GM21447 (cell line): ENCODE measurements around the gene ZNF354C.
"Not testable (repeated sequence)": the region's sequence is repeated elsewhere in the genome, so short reads cannot be mapped to it uniquely, and the experiment has no call there.

ENCODE experiments used
- ATAC-seq: cut with Tn5 transposase; IDR thresholded peaks from one replicate; pipeline ENCODE4 v1.9.1; 2021; ENCODE audit not compliant: unreplicated experiment

Gene ZNF354C

GRCh38 chr5:179060116-179061008 is at the start of gene ZNF354C:
TSS of gene ZNF354C (plus strand) at chr5:179060373. CDS start at chr5:179062069, 1,696 bp downstream.
- ATAC-seq = no peak

DNA sequence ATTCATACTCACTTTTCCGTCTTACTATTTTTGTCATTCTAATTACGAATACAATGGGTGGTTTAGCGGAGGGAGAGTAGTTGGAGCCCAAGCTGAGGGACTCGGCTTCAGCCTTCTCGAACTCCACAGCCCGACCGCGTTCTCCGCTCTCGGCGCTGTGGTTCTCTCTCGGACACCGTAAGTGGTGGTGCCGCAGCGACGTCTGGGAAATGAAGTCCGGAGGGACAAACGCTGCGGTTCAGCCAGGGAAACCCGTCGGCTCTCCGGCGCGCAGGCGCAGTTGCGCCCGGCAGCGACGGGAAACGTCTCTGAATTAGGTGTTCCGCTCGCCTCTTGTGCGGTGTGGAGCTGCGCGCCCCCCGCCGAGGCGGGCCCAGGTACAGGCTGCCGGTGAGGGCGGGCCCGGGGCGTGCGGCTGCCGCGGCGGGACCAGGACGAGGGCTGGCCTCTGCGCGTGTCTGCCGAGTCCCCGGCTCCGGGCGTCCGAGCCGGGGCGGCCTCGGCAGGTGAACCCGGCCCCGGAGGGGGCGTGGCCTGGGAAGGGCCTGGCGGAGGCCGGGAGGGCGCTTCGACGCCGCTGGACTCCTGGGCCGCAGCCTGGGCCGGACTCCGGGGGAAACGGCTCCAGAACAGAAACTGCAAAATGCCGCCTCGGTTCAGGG is 36.5 kb upstream of the ZNF354C start, which contains the start of gene ZNF879:
TSS of gene ZNF879 (plus strand) at position 277 of the 662 bp plus-strand sequence. CDS start 1,201 bp downstream, outside the sequence.
- peak; percentile 79 for ATAC-seq

DNA sequence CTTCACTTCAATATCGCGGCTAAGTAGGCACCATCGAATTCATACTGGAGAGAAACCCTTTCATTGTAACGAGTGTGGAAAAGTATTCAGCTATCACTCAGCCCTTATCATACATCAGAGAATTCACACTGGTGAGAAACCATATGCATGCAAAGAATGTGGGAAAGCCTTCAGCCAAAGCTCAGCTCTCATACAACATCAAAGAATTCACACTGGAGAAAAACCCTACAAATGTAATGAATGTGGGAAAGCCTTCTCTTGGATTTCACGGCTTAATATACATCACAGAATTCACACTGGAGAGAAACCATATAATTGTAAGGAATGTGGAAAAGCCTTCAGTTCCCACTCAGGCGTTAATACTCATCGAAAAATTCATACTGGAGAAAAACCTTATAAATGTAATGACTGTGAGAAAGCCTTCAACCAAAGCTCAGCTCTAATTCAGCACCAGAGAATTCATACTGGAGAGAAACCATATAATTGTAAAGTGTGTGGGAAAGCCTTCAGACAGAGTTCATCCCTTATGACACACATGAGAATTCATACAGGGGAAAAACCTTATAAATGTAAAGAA is 27.1 kb upstream of the ZNF354C start:
- no peak for ATAC-seq

DNA sequence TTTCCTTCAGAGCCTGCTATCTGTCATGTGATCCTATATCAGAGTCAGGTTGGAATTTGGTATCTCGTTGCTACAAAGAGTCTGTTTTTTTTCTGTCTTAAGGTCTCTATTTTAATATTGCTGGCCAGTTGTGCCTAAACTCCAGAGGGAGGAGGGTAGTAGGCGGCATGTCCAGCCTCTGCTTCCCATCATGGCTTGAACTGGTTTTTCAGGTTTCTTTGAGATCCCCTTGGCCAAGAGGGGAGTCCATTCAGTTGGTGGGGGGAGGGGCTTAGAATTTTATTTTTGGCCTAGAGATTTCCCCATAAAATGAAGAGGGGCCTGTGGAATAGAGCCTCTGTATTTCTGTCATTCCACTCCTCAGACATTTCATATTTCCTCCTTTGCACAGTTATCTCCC is 15.4 kb upstream of the ZNF354C start:
- ATAC-seq = no peak

GRCh38 chr5:179051784-179052183 is 8.4 kb upstream of the ZNF354C start:
- ATAC-seq = no peak

DNA sequence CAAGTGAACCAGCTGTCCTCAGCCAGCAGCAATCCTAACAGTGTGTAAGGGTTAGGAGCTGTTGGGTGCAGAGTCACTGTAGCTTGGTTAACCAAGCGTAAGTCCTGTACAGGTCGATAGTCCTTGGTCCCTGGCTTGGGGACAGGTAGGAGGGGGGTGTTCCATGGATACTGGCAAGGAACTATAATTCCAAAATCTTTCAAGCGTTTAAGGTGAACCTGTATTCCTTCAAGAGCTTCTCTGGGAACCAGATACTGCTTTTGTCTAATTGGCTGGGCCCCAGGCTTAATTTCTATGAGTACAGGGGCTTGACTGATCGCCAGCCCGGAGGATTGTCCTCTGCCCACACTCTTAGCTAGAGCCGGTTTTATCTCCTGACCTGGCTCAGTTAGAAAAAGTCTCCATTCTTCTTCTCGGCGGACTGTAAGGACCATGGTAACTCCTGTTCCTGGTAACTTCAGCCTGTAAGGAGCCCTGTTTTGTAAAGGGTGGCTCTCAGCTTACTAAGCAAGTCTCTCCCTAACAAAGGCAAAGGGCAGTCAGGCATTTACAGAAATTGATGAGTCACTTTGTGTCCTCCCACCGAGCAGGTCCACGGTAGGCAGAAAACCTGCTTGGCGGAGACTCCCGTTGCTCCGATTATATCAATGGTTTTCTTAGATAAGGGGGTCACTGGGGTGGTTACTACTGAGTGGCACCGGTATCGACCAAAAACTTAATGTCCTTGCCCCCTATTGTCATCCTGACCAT is 6.0 kb upstream of the ZNF354C start:
- ATAC-seq = no peak

DNA sequence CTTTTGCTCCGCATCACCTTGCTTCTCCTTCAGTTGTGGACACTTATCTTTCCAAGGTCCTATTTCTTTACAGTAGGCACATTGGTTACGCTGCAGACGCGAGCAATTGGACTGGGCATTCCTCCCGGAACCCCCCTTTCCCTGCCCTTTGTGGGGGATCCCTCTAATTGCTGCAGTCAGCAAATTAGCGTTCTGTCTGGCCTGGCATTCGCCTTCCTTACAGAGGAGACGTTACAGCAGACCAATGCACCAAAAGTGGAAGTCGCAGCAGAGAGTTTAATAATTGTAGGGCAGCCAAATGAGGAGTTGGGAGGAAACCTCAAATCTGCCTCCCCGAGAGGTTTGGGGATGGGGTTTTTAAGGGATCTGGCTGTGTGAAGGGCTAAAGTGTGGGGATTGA is 5.3 kb upstream of the ZNF354C start:
- no peak for ATAC-seq

DNA sequence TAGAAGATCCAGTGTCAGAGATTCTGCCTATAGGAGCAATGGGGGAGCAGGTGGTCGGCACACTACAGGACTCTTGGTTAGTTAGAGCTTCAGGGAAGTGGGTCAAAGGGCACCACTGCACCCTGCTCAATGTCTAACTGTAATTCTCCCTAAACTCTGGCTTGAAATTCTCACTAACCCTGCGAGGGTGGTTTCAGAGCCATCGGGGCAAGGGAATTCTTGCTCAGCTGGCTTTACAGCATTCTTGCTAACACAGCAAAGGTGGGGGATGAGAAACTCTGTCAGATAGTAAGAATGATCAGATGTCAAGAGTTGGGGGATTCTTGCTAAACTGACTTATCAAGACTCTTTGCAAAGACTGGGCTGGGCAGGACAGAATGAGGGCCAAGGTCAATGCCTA is 4.7 kb upstream of the ZNF354C start:
- ATAC-seq = no peak

DNA sequence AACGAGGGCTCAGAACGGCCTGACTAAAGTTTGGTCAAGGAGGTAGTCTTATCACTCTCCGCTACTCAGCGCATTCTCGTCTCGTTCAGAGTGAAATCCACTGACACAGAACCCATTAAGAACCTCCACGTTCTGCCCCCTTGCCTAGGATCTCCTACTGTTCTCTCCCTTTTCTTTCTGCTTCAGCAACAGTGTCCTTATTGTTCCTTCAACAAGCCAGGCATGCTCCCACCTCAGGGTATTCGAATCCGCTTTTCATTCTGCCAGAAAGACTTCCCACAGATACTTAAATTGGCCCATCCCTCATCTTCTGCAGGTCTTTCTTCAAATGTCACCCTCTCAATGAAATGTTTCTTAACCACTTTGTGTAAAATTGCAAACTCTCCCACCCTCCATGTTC is 4.3 kb upstream of the ZNF354C start:
- no peak for ATAC-seq

GRCh38 chr5:179061025-179061424 is 852 bp downstream of the ZNF354C start:
- no peak for ATAC-seq

DNA sequence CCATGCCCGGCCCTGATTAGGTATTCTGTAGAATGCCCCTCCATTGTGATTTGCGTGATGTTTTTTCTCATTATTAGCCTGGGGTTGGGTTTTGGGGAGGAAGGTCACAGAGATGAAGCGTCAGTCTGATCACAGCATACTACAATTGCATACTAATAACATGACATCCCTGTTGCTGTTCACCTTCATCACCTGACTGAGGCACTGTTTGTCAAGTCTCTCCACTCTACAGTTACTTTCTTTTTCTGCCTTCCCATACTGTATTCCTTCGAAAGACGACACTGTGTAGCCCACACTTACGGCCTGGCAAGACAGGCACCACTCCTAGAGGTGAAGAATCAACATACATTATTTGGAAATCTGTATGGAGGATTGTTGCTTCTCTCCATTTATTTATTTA is 5.5 kb downstream of the ZNF354C start:
- ATAC-seq = no peak

DNA sequence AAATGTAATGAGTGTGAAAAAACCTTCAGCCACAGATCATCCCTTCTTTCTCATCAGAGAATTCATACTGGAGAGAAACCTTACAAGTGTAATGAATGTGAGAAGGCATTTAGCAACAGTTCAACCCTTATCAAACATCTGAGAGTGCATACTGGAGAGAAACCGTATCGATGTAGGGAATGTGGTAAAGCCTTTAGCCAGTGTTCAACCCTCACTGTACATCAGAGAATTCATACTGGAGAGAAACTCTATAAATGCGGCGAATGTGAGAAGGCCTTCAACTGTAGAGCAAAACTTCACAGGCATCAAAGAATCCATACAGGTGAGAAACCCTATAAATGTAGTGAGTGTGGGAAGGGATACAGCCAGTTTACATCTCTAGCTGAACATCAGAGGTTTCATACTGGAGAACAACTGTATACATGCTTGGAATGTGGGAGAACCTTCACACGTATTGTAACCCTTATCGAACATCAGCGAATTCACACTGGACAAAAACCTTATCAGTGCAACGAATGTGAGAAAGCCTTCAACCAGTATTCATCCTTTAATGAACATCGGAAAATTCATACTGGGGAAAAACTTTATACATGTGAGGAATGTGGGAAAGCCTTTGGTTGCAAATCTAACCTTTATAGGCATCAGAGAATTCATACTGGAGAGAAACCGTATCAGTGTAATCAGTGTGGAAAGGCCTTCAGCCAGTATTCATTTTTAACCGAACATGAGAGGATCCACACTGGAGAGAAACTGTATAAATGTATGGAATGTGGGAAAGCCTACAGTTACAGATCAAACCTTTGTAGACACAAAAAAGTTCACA is 19.2 kb downstream of the ZNF354C start:
- ATAC-seq = no peak

- no peak for ATAC-seq
These were observed 20.6 kb downstream of the ZNF354C start for GRCh38 chr5:179080724-179081123.

DNA sequence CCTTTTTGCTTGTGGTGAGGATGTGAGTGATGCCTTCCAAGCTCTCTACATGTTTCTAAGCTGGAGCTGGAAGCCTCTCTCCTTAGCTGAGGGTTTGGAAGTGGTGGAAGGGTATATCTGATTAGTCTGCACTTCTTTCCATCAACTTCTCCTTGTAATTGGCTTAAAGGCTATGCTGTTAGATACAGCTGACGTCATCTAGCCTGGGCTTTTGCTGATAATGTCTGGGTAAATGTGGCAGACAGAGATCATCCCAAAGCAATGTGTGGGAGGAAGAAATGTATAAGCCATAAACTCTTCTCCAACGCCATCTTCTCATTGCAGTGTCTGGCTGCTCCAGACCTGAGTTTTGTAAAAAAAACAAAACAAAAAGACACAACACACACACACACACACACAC is 29.3 kb downstream of the ZNF354C start:
- no peak for ATAC-seq

DNA sequence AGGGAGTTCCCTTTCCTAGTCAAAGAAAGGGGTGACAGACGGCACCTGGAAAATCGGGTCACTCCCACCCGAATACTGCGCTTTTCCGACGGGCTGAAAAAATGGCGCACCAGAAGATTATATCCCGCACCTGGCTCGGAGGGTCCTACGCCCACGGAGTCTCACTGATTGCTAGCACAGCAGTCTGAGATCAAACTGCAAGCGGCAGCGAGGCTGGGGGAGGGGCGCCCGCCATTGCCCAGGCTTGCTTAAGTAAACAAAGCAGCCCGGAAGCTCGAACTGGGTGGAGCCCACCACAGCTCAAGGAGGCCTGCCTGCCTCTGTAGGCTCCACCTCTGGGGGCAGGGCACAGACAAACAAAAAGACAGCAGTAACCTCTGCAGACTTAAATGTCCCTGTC is 41.1 kb downstream of the ZNF354C start:
- ATAC-seq = not testable (repeated sequence)

DNA sequence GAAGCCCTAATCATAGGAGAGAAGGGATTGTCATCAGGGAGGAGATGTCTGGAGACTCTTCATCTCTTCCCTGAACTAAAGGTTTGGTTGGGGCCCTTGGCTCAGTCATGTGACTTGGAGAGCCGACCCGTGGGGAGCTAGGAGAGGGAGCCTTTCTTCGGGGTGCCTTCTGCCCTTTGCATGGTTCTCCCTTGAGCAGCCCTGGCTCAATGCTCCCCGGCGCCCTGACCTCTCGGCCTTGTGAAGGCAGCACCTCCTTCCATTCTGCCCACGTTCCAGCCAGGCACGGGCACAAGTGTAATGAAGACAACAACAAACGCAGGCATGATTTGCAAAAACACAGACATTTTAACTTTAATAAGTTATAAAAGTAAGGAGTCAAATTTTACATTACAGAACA is 50.4 kb downstream of the ZNF354C start:
- no peak for ATAC-seq

- no peak for ATAC-seq
These were observed 51.4 kb downstream of the ZNF354C start for GRCh38 chr5:179111267-179112207.

- no peak for ATAC-seq
These were observed 52.4 kb downstream of the ZNF354C start for GRCh38 chr5:179112469-179113142.

- no peak for ATAC-seq
These were observed 53.0 kb downstream of the ZNF354C start for GRCh38 chr5:179113143-179113530.
